ENCODE measurements around the gene POLR1B.

Gene POLR1B

DNA sequence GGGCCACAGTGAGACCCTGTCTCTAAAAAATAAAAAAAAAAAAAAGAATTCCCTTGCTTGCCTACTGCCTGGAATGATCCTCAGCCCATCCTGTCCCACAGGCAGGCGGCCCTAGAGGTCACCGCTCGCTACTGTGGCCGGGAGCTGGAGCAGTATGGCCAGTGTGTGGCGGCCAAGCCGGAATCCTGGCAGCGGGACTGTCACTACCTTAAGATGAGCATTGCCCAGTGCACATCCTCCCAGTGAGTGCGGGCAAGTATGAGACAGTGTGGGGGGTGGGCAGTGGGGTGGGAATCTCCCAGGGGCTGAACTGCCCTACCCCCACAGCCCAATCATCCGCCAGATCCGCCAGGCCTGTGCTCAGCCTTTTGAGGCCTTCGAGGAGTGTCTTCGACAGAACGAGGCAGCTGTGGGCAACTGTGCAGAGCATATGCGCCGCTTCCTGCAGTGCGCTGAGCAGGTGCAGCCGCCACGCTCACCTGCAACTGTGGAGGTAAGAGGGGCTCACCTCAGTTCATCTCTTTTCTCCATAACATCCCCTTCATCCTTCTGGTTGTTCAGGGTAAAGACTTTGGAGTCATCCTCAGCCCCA is 43.7 kb downstream of the POLR1B start:
- Histone ChIP-seq H3K4me2 (ENCODE audit: low read depth, low read length, poor library complexity, severe bottlenecking) (no peak overlapping the region), H3K9ac (ENCODE audit: low read length) (no peak overlapping the region), H3K79me2 (ENCODE audit: insufficient read depth, low read length) (no peaks in the 10 kb centered on the region), H2AFZ (ENCODE audit: low read depth, low read length, severe bottlenecking) (no peak overlapping the region), H4K20me1 (ENCODE audit: low read depth, low read length) (no peaks in the 10 kb centered on the region), H3K9me2 (replicated peaks; ENCODE audit: insufficient read depth, low read length) (no peaks in the 10 kb centered on the region), H3K36me3 (ENCODE audit: low read length) (no peaks in the 10 kb centered on the region), H3K27ac (ENCODE audit: low read depth, low read length) (no peak overlapping the region), H3K4me3 (ENCODE audit: insufficient read depth, low read length, poor library complexity, severe bottlenecking) (no peak overlapping the region), H3K27me3 (ENCODE audit: low read length) (no peaks in the 10 kb centered on the region), H3F3A (ENCODE audit: insufficient read depth) (peaks cover 22% of the 10 kb centered on the region), H3K9me3 (ENCODE audit: insufficient read depth, low read length) (no peaks in the 10 kb centered on the region)
- no peak for TF ChIP-seq EZH2phosphoT487 (conservative IDR thresholded peaks at IDR 0.05; ENCODE audit: low read length)
- TF ChIP-seq, protein P1, sequence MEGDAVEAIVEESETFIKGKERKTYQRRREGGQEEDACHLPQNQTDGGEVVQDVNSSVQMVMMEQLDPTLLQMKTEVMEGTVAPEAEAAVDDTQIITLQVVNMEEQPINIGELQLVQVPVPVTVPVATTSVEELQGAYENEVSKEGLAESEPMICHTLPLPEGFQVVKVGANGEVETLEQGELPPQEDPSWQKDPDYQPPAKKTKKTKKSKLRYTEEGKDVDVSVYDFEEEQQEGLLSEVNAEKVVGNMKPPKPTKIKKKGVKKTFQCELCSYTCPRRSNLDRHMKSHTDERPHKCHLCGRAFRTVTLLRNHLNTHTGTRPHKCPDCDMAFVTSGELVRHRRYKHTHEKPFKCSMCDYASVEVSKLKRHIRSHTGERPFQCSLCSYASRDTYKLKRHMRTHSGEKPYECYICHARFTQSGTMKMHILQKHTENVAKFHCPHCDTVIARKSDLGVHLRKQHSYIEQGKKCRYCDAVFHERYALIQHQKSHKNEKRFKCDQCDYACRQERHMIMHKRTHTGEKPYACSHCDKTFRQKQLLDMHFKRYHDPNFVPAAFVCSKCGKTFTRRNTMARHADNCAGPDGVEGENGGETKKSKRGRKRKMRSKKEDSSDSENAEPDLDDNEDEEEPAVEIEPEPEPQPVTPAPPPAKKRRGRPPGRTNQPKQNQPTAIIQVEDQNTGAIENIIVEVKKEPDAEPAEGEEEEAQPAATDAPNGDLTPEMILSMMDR (IDR thresholded peaks at IDR 0.05; ENCODE audit: insufficient read depth, low read length, poor library complexity, severe bottlenecking), result no peak

DNA sequence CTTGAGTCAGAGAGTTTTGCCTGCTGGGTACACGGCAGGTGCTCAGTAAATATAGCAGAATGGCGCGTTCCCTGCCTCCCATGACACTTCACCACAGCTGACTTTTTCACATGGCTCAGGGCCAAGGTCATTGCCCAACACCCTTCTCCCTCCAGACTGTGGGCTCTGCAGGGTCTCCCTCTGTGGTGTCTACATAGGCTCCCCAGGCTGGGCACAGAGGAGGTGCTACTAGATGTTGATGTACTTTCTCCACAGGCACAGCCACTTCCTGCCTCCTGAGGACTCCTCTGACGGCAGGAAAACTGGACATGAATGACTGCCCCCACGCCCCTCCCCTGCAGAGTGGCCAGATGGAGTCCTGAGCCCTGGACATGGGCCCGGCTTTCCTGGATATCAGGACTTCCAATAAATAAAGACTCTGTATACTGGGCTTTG is 46.4 kb downstream of the POLR1B start:
- Histone ChIP-seq H3K79me2 (ENCODE audit: insufficient read depth, low read length) (no peaks in the 10 kb centered on the region), H2AFZ (ENCODE audit: low read depth, low read length, severe bottlenecking) (no peak overlapping the region), H3F3A (ENCODE audit: insufficient read depth) (peaks cover 6% of the 10 kb centered on the region), H3K27me3 (ENCODE audit: low read length) (no peaks in the 10 kb centered on the region), H3K4me3 (ENCODE audit: insufficient read depth, low read length, poor library complexity, severe bottlenecking) (no peak overlapping the region), H3K9me2 (replicated peaks; ENCODE audit: insufficient read depth, low read length) (no peaks in the 10 kb centered on the region), H3K9me3 (ENCODE audit: insufficient read depth, low read length) (no peaks in the 10 kb centered on the region), H3K36me3 (ENCODE audit: low read length) (no peaks in the 10 kb centered on the region), H3K9ac (ENCODE audit: low read length) (no peak overlapping the region), H3K27ac (ENCODE audit: low read depth, low read length) (no peak overlapping the region), H4K20me1 (ENCODE audit: low read depth, low read length) (no peaks in the 10 kb centered on the region), H3K4me2 (ENCODE audit: low read depth, low read length, poor library complexity, severe bottlenecking) (no peak overlapping the region)
- TF ChIP-seq EZH2phosphoT487 (conservative IDR thresholded peaks at IDR 0.05; ENCODE audit: low read length), result no peak
- TF ChIP-seq, protein P1 (IDR thresholded peaks at IDR 0.05; ENCODE audit: insufficient read depth, low read length, poor library complexity, severe bottlenecking), result no peak

DNA sequence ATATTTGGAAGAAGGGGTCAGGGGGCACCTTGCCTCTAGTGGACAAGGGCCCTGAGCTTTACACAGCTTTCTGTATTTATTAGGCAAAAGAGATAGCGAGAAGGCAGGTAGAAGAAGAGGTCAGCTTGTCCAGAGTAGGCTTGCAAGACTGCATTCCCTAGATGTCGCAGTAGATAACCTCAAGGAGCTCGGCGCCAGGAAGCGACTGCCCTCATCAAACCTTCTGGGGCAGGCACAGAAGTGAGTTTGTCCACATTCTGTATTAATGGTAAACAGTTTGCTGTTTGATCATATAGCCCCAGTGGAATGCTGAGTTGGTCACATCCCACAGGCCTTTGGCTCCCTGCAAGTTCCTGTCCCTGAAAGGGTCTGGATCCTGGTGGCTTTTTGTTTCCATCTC is 49.1 kb downstream of the POLR1B start:
- Histone ChIP-seq H3K9me3 (ENCODE audit: insufficient read depth, low read length) (no peaks in the 10 kb centered on the region), H3K27me3 (ENCODE audit: low read length) (no peaks in the 10 kb centered on the region), H3K9ac (ENCODE audit: low read length) (no peak overlapping the region), H3K9me2 (replicated peaks; ENCODE audit: insufficient read depth, low read length) (no peaks in the 10 kb centered on the region), H3K27ac (ENCODE audit: low read depth, low read length) (no peak overlapping the region), H3F3A (ENCODE audit: insufficient read depth) (no peaks in the 10 kb centered on the region), H3K4me3 (ENCODE audit: insufficient read depth, low read length, poor library complexity, severe bottlenecking) (no peak overlapping the region), H3K4me2 (ENCODE audit: low read depth, low read length, poor library complexity, severe bottlenecking) (no peak overlapping the region), H3K36me3 (ENCODE audit: low read length) (no peaks in the 10 kb centered on the region), H4K20me1 (ENCODE audit: low read depth, low read length) (no peaks in the 10 kb centered on the region), H2AFZ (ENCODE audit: low read depth, low read length, severe bottlenecking) (no peak overlapping the region), H3K79me2 (ENCODE audit: insufficient read depth, low read length) (no peaks in the 10 kb centered on the region)
- TF ChIP-seq, protein P1 (IDR thresholded peaks at IDR 0.05; ENCODE audit: insufficient read depth, low read length, poor library complexity, severe bottlenecking), result no peak
- no peak for TF ChIP-seq EZH2phosphoT487 (conservative IDR thresholded peaks at IDR 0.05; ENCODE audit: low read length)
